PC-9 (cell line): ENCODE data around the gene COX4I2. TPM values are rescaled to one million over a fixed set of nuclear protein-coding genes. Genes with fewer than 3 reads are reported as not detected.

ENCODE experiments used
- BruUV-seq: library from RNA; stranded (reverse); fragments of 400-500 nt; replicated peaks from 2 replicates; lab custom pipeline; 2021; lab: Mats Ljungman, UMichigan
- CTCF ChIA-PET: fragments of 300-600 bp; sonication (Branson Sonifier 250); formaldehyde crosslinking; loops from one replicate; lab custom pipeline; 2022; ENCODE audit warnings: antibody characterized with exemption; lab: Charles Lee
- POLR2A ChIA-PET: fragments of 300-600 bp; sonication (Branson Sonifier 250); formaldehyde crosslinking; loops from one replicate; lab custom pipeline; 2022; ENCODE audit warnings: antibody characterized with exemption; ENCODE audit not compliant: unreplicated experiment; lab: Charles Lee
- DNase-seq, 2 experiments: peaks; one replicate each; pipeline versions ENCODE4 v3.0.0 to v3.0.0-alpha.2; 2015 to 2022; ENCODE audit warnings: mixed read lengths in 1 of 2
- H2AFZ ChIP-seq: fragments of 200-600 bp; sonication (generic); 2 replicates; pipeline ENCODE4 v1.8.1; 2017; ENCODE audit warnings: antibody characterized with exemption
- H3F3A ChIP-seq: fragments of 200-600 bp; sonication (generic); 2 replicates; pipeline ENCODE4 v1.8.1; 2017; ENCODE audit warnings: antibody characterized with exemption, mild to moderate bottlenecking, low read depth; ENCODE audit not compliant: insufficient read depth
- H3K27ac ChIP-seq: fragments of 200-600 bp; sonication (generic); 2 replicates; pipeline ENCODE4 v1.6.1; 2016; ENCODE audit warnings: mixed run types
- H3K27me3 ChIP-seq: fragments of 200-600 bp; sonication (generic); 2 replicates; pipeline ENCODE4 v1.6.1; 2016; ENCODE audit warnings: low read depth, mixed run types; ENCODE audit not compliant: insufficient read depth
- H3K36me3 ChIP-seq: fragments of 200-600 bp; sonication (generic); 2 replicates; pipeline ENCODE4 v1.6.1; 2016; ENCODE audit warnings: low read depth, mixed run types
- H3K4me1 ChIP-seq: fragments of 200-600 bp; sonication (generic); replicated peaks from 2 replicates; pipeline ENCODE4 v1.6.1; 2016; ENCODE audit warnings: mixed run types; ENCODE audit not compliant: insufficient read depth
- H3K4me2 ChIP-seq: fragments of 200-600 bp; sonication (generic); 2 replicates; pipeline ENCODE4 v1.6.1; 2017; ENCODE audit warnings: mixed run types
- H3K4me3 ChIP-seq: fragments of 200-600 bp; sonication (generic); 2 replicates; pipeline ENCODE4 v1.6.1; 2016; ENCODE audit warnings: mixed run types
- H3K79me2 ChIP-seq: fragments of 200-600 bp; sonication (generic); 2 replicates; pipeline ENCODE4 v1.6.1; 2017; ENCODE audit warnings: low read depth, mixed run types
- H3K9me2 ChIP-seq: fragments of 200-600 bp; sonication (generic); 2 replicates; pipeline ENCODE4 v1.8.1; 2017; ENCODE audit warnings: mild to moderate bottlenecking; ENCODE audit not compliant: insufficient read depth
- H3K9me3 ChIP-seq: fragments of 200-600 bp; sonication (generic); 2 replicates; pipeline ENCODE4 v1.8.1; 2016; ENCODE audit warnings: low read depth; ENCODE audit not compliant: insufficient read depth
- H4K20me1 ChIP-seq: fragments of 200-600 bp; sonication (generic); 2 replicates; pipeline ENCODE4 v1.8.1; 2017; ENCODE audit not compliant: insufficient read depth
- EZH2 ChIP-seq: fragments of 200-600 bp; sonication (generic); IDR thresholded peaks from 2 replicates; pipeline ENCODE4 v1.8.0; 2017; ENCODE audit warnings: antibody characterized with exemption, low read depth
- intact Hi-C: fragments of 100-400 bp; cut with micrococcal nuclease; formaldehyde crosslinking; loops from one replicate; pipeline ENCODE4 v1.10.0; 2022; ENCODE audit not compliant: unreplicated experiment
- total RNA-seq: library from RNA; stranded (reverse); gene quantifications from 2 replicates; pipeline ENCODE4 v1.2.3, GENCODE V29; 2021
- TF ChIP-seq, protein P1 (sequence below): fragments of 200-600 bp; sonication (generic); conservative IDR thresholded peaks from 2 replicates; pipeline ENCODE4 v1.6.1; 2017; ENCODE audit warnings: mixed run types, antibody characterized with exemption, mild to moderate bottlenecking, moderate library complexity

The COX4I2 gene
- total RNA-seq, 1 experiment from 2014 or later: not detected

- CTCF ChIA-PET: no interaction called here
- Histone ChIP-seq H3K27me3 (no peaks in the 10 kb centered on the region), H3K9me2 (no peaks in the 10 kb centered on the region), H4K20me1 (peaks cover 7% of the 10 kb centered on the region), H3K4me3 (no peak overlapping the region), H2AFZ (no peak overlapping the region), H3K9me3 (no peaks in the 10 kb centered on the region), H3K4me1 (peaks cover 6% of the 10 kb centered on the region; the same call in 1 of the 2 replicates), H3K4me2 (no peak overlapping the region), H3F3A (peaks cover 54% of the 10 kb centered on the region), H3K79me2 (peaks cover 95% of the 10 kb centered on the region), H3K36me3 (peaks cover 68% of the 10 kb centered on the region), H3K27ac (no peak overlapping the region)
- POLR2A ChIA-PET: interaction anchor here (0.6 kb wide), 1 partner anchor 7 kb away, joined by 8 read pairs; no protein-coding TSS in a partner anchor
- DNase-seq: no peak
- no peak for TF ChIP-seq EZH2
- TF ChIP-seq, protein P1, sequence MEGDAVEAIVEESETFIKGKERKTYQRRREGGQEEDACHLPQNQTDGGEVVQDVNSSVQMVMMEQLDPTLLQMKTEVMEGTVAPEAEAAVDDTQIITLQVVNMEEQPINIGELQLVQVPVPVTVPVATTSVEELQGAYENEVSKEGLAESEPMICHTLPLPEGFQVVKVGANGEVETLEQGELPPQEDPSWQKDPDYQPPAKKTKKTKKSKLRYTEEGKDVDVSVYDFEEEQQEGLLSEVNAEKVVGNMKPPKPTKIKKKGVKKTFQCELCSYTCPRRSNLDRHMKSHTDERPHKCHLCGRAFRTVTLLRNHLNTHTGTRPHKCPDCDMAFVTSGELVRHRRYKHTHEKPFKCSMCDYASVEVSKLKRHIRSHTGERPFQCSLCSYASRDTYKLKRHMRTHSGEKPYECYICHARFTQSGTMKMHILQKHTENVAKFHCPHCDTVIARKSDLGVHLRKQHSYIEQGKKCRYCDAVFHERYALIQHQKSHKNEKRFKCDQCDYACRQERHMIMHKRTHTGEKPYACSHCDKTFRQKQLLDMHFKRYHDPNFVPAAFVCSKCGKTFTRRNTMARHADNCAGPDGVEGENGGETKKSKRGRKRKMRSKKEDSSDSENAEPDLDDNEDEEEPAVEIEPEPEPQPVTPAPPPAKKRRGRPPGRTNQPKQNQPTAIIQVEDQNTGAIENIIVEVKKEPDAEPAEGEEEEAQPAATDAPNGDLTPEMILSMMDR: no peak
- intact Hi-C loops: no loop called here
- BruUV-seq: no TSS peak
These were observed 48.3 kb downstream of the COX4I2 start for GRCh38 chr20:31685853-31686643.

DNA sequence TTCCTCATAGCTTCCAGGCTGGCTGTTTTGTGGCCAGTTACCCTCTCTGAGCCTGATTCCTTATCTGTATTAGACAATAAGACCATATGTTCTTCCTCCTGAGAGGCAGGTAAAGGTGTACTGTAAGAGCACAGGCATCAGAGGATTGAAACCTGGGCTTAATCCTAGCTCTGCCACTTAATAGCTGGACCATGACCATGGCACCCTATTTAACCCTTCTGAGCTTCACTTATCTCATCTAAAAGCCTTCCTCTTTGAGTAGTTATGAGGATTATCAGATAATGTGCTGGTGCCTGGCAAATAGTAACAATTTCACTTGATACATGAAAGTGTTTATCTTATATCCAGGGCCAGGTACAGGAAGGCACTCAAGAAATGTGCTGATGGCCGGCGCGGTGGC, 50.1 kb downstream of the COX4I2 start:
- Histone ChIP-seq H3K27ac (peak overlapping the region; percentile 30; the same call in 1 of the 2 replicates), H3K9me2 (no peaks in the 10 kb centered on the region), H3F3A (peaks cover 54% of the 10 kb centered on the region; the same call in 1 of the 2 replicates), H3K4me2 (no peak overlapping the region), H3K79me2 (peaks cover 94% of the 10 kb centered on the region), H3K4me3 (no peak overlapping the region), H3K36me3 (peaks cover 63% of the 10 kb centered on the region), H3K9me3 (no peaks in the 10 kb centered on the region), H3K27me3 (no peaks in the 10 kb centered on the region), H3K4me1 (peaks cover 15% of the 10 kb centered on the region; the same call in 1 of the 2 replicates), H2AFZ (no peak overlapping the region), H4K20me1 (peaks cover 6% of the 10 kb centered on the region)
- ChIA-PET CTCF (no interaction called here), POLR2A (no interaction called here)
- TF ChIP-seq, protein P1: no peak
- TF ChIP-seq EZH2: no peak
- DNase-seq: no peak
- no TSS peak for BruUV-seq
- intact Hi-C loops: no loop called here

DNA sequence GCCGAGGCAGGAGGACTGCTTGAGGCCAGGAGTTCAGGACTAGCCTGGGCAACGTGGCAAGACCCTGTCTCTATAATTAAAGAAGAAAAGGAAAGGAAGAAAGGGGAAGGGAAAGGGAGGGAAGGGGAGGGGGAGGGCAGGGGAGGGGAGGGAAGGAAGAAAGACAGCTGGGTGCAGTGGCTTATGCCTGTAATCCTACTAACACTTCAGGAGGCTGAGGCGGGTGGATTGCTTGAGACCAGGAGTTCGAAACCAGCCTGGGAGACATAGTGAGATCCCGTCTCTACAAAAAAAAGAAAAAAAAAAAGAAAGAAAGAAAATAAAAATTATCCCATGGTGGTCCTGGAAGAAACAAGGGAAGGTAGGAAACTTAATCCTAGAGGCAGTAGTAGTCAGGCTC, 51.4 kb downstream of the COX4I2 start:
- H2AFZ ChIP-seq: no peak overlapping the region
- H3K27me3 ChIP-seq: no peaks in the 10 kb centered on the region
- H3K4me2 ChIP-seq: no peak overlapping the region
- H3K36me3 ChIP-seq: peaks cover 62% of the 10 kb centered on the region
- no peaks in the 10 kb centered on the region; the same call in 1 of the 2 replicates for H4K20me1 ChIP-seq
- H3K4me3 ChIP-seq: no peak overlapping the region
- ChIA-PET CTCF (no interaction called here), POLR2A (no interaction called here)
- no peaks in the 10 kb centered on the region for H3K9me2 ChIP-seq
- no peak for DNase-seq
- no peaks in the 10 kb centered on the region for H3K9me3 ChIP-seq
- peaks cover 94% of the 10 kb centered on the region for H3K79me2 ChIP-seq
- H3F3A ChIP-seq: peaks cover 57% of the 10 kb centered on the region; the same call in 1 of the 2 replicates
- H3K27ac ChIP-seq: peak overlapping the region; percentile 30; the same call in 1 of the 2 replicates
- BruUV-seq: no TSS peak
- no peak for TF ChIP-seq EZH2
- TF ChIP-seq, protein P1: no peak
- intact Hi-C loops: no loop called here
- H3K4me1 ChIP-seq: peaks cover 24% of the 10 kb centered on the region
